Measurements from ENCODE around the gene AOC3. TPM values are rescaled to one million over a fixed set of nuclear protein-coding genes. Genes with fewer than 3 reads are reported as not detected.

The AOC3 gene
- total and polyA plus RNA-seq, 2 of the 13 experiments (the other 11 are each of a cell fraction or from before 2014, with no cell fraction given), result 8.7 to 51.7 TPM

- TF ChIP-seq REXO4 (CRISPR knock-in tag; IDR thresholded peaks at IDR 0.05; ENCODE audit: borderline replicate concordance) (no peak), ZNF556 (CRISPR knock-in tag; IDR thresholded peaks at IDR 0.05; ENCODE audit: borderline replicate concordance) (no peak), RFX1 (IDR thresholded peaks at IDR 0.05) (peak; percentile 83), MXI1 (IDR thresholded peaks at IDR 0.05; ENCODE audit: borderline replicate concordance, low read depth, low read length) (peak; percentile 38; the same call in 1 of the 3 replicates), IKZF5 (CRISPR knock-in tag; IDR thresholded peaks at IDR 0.05) (no peak), ZNF292 (CRISPR knock-in tag; IDR thresholded peaks at IDR 0.05; ENCODE audit: borderline replicate concordance, low read depth) (no peak), ZBED4 (CRISPR knock-in tag; IDR thresholded peaks at IDR 0.05; ENCODE audit: borderline replicate concordance) (no peak), SRSF1 (optimal IDR thresholded peaks at IDR 0.05; ENCODE audit: low read depth, low read length) (no peak), SOX5 (CRISPR knock-in tag; IDR thresholded peaks at IDR 0.05; ENCODE audit: borderline replicate concordance) (peak; percentile 33; the same call in 1 of the 2 replicates), JUNB (CRISPR knock-in tag; IDR thresholded peaks at IDR 0.05; ENCODE audit: borderline replicate concordance) (no peak), ZSCAN25 (CRISPR knock-in tag; IDR thresholded peaks at IDR 0.05) (no peak), MATR3 (CRISPR knock-in tag; IDR thresholded peaks at IDR 0.05) (no peak), BCL6 (CRISPR knock-in tag; IDR thresholded peaks at IDR 0.05) (peak; percentile 70; the same call in 1 of the 2 replicates), ARID4A (CRISPR knock-in tag; IDR thresholded peaks at IDR 0.05; ENCODE audit: borderline replicate concordance) (no peak), NPAS2 (CRISPR knock-in tag; IDR thresholded peaks at IDR 0.05; ENCODE audit: borderline replicate concordance) (no peak)
These were observed 46.1 kb upstream of the AOC3 start (continued) for GRCh38 chr17:42804918-42805367.

Measured in HepG2 (cell line).